Fibroblast of upper back skin (primary cell): ENCODE results near the gene UQCRHL.
"Not testable (repeated sequence)": the region's sequence is repeated elsewhere in the genome, so short reads cannot be mapped to it uniquely, and the experiment has no call there.

Experiments
- DNase-seq: peaks from one replicate; pipeline ENCODE4 v3.0.0-alpha.2; 2013

UQCRHL gene

DNA sequence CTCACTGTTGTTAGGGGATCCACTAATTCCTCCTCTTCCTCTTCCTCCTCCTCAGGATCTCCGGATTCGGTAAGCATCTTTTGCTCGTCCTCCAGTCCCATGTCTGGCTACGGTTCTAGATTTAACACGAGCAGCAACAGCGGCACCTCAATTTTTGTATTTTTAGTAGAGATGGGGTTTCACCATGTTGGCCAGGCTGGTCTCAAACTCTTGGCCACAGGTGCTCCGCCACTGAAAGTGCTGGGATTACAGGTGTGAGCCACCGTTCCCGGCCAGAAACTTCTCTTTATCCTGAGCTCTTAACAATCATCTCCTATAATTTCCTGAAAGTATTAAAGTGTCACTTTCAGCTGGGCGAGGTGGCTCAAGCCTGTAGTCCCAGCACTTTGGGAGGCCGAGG is at the start of gene UQCRHL:
Gene UQCRHL (minus strand): TSS at position 101 of the 400 bp plus-strand sequence. CDS start 0 bp downstream, at position 101.
- not testable (repeated sequence) for DNase-seq

DNA sequence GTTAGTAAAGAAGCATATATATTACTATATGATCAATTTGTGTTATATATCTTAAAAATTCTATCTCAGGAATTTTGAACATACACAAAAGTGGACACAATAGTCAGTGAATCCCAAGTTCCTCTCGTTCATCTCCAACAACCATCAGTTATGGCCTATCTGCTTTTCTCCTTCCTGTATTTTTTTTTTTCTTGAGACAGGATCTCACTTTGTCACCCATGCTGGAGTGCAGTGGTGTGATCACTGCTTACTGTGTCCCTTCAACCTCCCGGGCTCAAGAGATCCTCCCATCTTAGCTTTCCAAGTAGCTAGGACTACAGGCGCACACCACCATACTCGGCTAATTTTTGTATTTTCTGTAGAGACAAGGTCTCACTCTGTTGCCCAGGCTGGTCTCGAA is 49.4 kb upstream of the UQCRHL start:
- no peak for DNase-seq

- DNase-seq, result no peak
Measured at GRCh38 chr1:15852828-15853302, 45.4 kb upstream of the UQCRHL start.

DNA sequence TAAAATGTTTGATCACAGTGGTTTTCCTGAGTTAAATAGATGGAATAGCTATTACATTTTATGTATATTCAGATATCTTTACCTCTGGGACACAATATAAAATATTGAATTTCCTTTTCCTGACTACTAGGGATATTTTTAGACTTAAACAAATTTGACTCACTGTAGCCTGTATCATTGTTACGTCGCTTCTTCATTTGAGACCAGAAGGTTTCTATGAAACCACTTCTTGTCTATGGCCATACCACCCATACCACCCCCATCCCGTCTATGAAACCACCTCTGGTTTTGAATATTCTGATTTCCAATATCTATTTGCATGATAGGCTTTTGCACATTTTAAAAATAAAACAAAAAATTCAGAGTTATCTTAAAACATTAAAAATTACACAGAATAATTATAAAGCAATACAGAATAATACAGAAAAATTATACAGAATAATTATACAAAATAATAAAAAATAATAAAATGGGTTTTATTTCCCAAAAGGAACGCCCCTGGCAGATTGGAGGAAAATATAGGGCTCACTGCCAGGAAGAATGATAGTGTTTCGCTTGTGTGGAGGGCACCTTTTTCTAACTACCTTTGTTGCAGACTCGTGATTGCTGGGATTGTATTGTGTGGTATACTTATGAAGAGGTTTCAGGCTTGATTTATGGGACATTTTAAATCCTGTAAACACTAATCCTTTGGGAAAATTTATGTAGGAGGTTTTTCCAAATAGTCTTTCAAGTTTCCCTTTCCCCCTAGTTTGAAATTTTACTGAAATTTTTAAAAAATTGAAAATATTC is 44.8 kb upstream of the UQCRHL start:
- DNase-seq, result no peak

DNA sequence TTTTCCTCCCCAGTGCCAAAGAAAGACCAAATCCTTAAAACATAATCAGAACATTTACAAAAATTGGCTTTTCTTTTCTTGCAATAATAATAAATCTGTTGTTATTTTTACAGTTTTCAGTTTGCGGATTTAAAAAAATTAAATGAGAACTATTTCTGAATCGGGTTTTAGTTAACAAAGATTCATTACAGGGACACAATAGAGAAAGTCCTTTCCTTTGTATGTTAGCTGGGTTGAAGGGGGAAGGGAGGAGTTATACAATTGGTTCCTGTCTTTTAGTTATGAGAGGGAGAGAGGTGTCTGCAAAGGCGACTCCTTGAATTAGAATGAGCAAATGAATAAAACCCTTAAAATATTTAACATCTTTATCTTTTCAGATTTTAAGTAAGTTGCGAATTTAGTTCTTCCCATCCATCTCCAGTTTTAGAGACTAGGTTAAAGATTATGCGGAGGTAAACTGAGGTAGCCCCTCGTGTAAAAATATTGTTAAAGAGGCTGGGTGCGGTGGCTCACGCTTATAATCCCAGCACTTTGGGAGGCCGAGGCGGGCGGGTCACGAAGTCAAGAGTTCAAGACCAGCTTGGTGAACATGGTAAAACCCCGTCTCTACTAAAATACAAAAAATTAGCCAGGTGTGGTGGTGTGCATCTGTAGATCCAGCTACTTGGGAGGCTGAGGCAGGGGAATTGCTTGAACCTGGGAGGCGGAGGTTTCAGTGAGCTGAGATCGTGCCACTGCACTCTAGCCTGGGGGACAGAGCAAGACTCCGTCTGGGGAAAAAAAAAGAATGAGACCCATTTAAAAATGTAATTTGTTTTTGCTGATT is 44.0 kb upstream of the UQCRHL start:
- DNase-seq, result no peak

GRCh38 chr1:15850471-15851001 is 43.1 kb upstream of the UQCRHL start:
- no peak for DNase-seq

DNA sequence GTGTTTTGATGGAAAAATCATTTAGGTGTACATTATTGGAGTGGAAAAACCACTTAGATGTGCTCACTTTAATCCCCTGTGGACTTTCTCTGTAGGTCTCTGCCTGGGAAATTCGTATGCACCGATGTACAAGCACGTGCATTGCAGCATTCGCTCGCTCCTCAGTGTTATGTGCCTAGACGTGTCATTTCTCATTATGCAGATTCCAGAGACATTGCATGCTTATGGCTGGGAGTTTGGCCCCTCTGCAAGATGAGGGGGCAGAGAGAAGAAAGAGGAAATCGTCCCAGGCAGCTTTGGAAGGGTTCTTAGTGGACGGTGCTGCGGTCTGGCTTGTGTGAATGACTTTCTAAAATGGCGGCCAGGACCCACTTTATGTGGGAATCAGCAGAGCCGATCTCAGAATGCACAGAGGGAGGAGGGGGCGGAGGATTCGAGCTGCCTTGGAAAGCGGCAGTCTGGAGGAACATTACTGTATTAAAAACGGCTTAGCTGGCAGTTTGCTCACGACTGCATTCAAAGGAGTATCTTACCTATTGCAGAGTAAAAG is 42.4 kb upstream of the UQCRHL start:
- DNase-seq, result peak; percentile 74

DNA sequence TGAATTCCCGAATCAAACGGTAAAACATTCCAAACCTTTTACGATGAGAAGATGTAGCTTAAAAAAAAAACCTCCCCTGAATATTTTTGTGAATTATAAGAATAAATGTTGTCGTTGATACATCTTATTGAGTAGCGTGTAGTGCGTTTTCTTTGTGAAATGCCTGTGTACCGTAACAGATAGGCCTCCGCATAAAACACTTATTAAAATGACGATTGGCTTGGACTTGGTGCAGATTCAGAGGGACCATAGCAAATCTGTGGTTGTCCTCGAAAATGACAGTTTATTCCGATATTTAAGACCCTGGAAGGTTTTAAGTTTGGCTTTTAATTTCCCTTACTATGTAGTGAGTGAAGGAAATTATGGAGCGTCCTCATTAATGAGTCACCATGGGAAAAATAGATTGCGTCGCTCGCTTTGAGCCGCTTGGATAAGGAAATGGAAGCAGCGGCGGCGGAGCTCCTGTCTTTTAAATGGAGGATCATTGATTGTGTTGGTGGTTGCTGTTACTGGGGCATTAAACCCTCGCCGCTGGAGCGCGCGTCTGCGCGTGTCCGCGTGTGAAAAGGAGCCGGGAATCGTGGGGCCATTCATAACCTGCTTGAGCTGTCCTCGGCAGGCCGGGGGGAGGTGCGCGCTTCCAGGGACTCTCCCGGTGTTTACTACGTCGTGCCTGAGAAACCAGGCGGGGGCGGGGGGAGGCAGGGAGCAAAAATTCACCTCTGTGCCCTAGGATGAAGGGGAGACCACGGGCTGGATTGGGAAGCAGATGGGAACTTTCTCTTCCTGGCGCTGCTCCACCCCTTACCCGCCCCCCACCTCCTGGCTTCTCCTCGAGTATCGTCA is 41.7 kb upstream of the UQCRHL start:
- peak; percentile 84 for DNase-seq

DNA sequence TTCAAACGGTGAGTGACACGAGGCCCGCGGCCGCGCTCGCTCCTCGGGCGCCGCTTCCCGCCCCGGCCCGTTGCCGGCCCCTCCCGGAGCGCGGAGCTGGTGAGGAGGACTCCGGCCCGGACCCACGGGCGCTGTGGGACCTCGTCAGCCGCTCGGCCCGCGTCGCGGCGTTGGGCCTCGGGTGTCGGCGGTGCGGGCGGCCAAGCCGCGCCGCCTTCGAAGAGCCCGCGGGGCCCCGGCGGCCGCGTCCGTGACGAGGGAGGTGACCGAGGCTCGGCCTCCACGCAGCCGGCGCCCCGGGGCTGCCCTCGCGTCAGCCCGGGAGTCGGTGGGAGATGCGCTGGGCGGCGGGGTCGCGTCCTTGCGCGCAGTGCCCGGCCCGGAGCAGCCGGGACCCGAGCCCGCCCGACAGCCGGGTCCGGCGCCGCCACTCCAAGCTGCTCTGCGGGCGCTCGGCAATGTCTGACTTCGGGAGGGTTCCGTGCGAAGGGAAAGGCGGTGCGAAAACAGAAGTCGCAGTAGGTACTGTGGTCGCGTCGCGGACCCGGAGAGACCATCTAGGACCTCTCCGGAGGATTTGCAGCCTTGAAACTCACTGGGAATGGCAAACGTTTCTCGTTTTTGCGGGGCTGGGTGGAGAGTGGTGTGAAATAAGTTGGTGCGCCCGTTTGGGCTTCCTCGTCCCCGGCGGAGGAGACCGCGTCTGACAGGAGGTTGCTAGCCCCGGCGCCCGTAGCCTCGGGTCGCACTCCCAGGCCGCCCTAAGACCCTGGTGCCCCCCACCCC is 40.9 kb upstream of the UQCRHL start:
- DNase-seq, result no peak

GRCh38 chr1:15847893-15848142 is 40.4 kb upstream of the UQCRHL start:
- no peak for DNase-seq

DNA sequence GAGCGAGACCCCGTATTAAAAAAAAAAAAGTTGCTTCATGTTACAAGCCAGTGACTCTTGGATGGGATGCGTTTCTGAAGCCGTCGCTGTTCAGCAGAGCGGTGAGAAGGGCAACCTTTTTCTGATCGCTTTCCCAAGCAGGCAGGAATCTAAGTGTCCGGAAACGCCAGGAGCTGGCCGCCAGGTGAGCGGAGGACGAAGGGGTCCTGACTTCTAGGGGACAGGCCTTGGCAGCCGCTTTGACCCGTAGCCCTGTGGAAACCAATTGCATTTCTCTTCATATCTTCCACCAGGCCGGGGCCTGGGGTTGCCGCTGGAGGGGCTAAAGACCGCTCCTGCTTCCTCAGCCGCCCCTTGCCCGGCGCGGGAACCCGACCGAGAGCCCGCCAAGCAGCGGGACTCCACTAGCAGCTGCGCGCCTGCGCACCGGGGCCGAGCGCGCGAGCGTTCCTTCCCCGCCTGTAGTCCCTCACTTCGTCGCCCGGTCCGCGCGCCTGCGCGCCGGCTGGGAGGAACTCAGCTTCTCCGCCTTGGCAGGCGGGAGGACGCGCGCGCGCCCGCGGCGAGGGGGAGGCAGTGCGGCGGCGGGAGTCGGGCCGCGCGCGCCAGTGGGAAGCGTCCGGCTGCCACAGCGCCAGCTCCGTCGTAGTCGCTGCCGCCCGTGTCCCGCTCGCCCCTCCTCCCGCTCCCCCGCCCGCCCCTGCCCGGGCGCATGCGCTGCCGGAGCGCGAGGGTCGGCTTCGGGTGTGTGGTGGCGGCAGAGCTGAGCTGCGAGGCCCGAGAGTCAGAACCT is 39.8 kb upstream of the UQCRHL start, which contains the start of gene SPEN:
Gene SPEN (plus strand): TSS at position 608 of the 793 bp plus-strand sequence. CDS start 361 bp downstream, outside the sequence.
- DNase-seq, result peak; percentile 97

GRCh38 chr1:15846056-15846455 is 38.6 kb upstream of the UQCRHL start:
- not testable (repeated sequence) for DNase-seq

DNA sequence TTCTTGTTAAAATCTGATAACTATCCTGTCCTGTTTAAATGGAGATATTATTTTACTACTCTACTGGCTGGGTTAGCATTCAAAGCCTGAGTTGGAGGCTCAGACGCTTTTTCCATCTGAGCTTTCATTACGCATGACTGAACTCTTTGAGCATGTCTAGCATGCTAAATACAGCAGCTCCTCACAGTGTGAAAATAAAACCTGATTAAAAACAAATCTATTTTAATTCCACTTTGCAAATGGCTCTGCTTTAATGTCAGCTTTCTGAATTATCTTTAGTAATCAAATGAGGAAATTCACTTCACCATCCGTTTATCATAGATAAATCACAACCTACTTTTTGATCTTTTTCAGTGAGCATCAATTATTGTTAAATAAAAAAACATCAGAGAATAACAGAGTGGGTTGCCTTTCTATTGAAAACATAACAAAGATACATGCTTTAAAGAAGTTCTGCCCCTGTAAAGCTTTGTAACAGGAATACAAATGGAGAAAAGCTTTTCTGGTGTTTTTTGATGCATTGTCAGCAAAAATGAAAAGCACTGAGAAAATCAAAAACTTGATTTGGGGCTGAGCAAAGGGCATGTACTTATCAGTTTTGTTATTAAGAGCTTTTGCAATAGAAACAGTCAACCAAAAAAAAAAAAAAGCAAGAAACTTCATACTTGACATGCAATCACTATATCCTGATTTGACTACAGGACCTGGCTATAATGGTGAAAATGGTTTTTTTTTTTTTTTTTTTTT is 36.5 kb upstream of the UQCRHL start:
- no peak for DNase-seq

GRCh38 chr1:15838721-15839120 is 31.3 kb upstream of the UQCRHL start:
- DNase-seq, result no peak

DNA sequence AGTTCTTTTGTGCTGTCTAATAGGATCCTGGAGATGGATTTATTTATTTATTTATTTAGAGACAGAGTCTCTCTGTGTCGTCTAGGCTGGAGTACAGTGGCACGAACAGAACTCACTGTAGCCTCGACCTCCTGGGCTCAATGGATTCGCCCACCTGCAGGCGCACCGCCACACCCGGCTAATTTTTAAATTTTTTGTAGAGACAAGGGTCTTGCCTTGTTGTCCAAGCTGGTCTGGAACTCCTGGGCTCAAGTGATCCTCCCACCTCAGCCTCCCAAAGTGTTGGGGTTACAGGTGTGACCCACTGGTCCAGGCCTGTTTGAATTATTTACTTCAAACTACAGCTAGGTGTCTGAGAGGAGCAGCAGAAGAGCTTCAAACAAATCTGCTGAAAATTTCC is 30.5 kb upstream of the UQCRHL start:
- no peak for DNase-seq

GRCh38 chr1:15836772-15837669 is 29.6 kb upstream of the UQCRHL start:
- no peak for DNase-seq

DNA sequence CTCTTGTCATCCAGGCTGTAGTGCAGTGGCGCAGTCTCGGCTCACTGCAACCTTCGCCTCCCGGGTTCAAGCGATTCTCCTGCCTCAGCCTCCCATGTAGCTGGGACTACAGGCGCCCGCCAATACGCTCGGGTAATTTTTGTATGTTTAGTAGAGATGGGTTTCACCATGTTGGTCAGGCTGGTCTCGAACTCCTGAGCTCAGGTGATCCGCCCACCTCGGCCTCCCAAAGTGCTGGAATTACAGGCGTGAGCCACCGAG is 29.0 kb upstream of the UQCRHL start:
- not testable (repeated sequence) for DNase-seq

DNA sequence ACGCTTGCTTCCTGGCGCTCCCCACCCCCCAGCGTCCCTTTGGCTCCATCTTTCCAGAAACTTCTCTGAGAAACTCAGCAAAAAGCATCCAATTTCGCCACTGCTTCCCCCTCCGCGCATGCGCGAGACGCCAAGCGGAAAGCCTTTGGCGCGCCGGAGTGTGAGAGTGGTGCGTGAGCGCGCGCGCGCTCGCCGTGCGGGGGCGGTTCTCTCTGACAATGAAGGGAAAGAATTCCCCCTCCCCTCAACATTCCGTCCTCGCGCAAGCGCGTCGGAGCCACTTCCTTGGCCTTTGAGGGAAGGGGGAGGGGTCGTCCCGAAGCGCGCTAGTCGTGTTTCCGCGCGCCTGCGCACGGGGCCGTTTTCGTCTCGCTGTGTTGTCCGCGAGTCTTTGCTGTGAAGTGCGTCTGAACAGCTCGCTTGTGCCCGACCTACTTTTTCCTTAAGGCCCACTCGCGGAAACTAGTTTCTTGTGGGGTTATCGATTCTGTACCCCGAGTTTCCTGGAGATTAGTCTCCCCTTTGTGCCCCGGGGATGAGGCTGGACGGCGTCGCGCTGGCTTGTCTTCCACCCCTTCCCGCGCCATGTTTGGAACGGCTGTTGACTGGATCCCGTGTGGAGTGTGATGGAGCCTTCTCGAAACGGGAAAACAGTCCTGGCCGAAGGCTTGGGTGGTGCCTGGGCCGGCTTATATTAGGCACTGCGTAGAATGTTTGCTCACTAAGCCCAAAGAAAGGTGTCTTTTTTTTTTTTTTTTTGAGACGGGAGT is 28.5 kb upstream of the UQCRHL start:
- DNase-seq, result peak; percentile 99
